Activated CD4-positive, alpha-beta memory T cell treated with anti-CD3 and anti-CD28 coated beads for 36 hours (primary cell): Measurements from ENCODE around the gene ABCA13. TPM values are rescaled to one million over a fixed set of nuclear protein-coding genes. Genes with fewer than 3 reads are reported as not detected.

Source experiments
- CTCF ChIA-PET: fragments of 350-600 bp; sonication (Branson Sonifier 250); formaldehyde crosslinking; loops from one replicate; lab custom pipeline; 2021; ENCODE audit warnings: antibody characterized with exemption, inconsistent platforms; lab: Charles Lee
- POLR2A ChIA-PET: fragments of 350-600 bp; sonication (Branson Sonifier 250); formaldehyde crosslinking; loops from one replicate; lab custom pipeline; 2021; ENCODE audit warnings: antibody characterized with exemption; lab: Charles Lee
- DNase-seq: peaks from one replicate; pipeline ENCODE4 v3.0.0-alpha.2; 2020
- H3K27ac Mint-ChIP-seq: one replicate; pipeline ENCODE4 v1.8.0; 2021; ENCODE audit warnings: mixed read lengths
- H3K27me3 Mint-ChIP-seq: one replicate; pipeline ENCODE4 v1.8.0; 2021; ENCODE audit warnings: mixed read lengths
- H3K36me3 Mint-ChIP-seq: one replicate; pipeline ENCODE4 v1.8.0; 2021; ENCODE audit warnings: mixed read lengths
- H3K4me1 Mint-ChIP-seq: one replicate; pipeline ENCODE4 v1.8.0; 2021; ENCODE audit warnings: low read depth, mixed read lengths
- H3K4me3 Mint-ChIP-seq: one replicate; pipeline ENCODE4 v1.8.0; 2021; ENCODE audit warnings: mild to moderate bottlenecking, mixed read lengths
- H3K9me3 Mint-ChIP-seq: one replicate; pipeline ENCODE4 v1.8.0; 2021; ENCODE audit warnings: mixed read lengths
- intact Hi-C: fragments of 100-400 bp; cut with micrococcal nuclease; formaldehyde crosslinking; loops from one replicate; pipeline ENCODE4 v1.15.1; 2023
- total RNA-seq, 2 experiments: library from RNA; stranded (reverse); gene quantifications; one replicate each; pipeline ENCODE4 v1.2.3, GENCODE V29; 2021

ABCA13 gene
- total RNA-seq, 2 experiments from 2014 or later: not detected

DNA sequence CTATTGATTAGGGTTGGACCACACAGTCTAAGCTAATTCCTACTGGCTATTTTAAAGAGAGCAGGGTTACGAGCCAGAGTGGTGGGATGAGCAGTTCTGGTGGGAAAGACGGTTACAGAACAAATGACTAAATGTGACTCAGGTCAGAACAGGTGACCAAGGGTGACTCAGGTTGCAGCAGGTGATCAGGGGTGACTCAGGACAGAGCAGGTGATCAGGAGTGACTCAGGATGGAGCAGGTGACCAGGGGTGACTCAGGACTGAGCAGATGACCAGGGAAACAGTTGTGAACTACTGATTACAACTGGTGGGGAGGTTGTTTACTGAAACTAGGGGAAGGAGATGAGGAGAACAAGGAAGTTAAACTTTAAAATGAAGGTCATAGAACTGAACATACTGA is 366.3 kb downstream of the ABCA13 start:
- Mint-ChIP-seq H3K4me1 (no peaks in the 10 kb centered on the region), H3K27me3 (no peaks in the 10 kb centered on the region), H3K4me3 (no peak overlapping the region), H3K36me3 (no peaks in the 10 kb centered on the region), H3K9me3 (peaks cover 14% of the 10 kb centered on the region), H3K27ac (no peak overlapping the region)
- ChIA-PET CTCF (no interaction called here), POLR2A (no interaction called here)
- intact Hi-C loops: no loop called here
- DNase-seq: peak; percentile 10

DNA sequence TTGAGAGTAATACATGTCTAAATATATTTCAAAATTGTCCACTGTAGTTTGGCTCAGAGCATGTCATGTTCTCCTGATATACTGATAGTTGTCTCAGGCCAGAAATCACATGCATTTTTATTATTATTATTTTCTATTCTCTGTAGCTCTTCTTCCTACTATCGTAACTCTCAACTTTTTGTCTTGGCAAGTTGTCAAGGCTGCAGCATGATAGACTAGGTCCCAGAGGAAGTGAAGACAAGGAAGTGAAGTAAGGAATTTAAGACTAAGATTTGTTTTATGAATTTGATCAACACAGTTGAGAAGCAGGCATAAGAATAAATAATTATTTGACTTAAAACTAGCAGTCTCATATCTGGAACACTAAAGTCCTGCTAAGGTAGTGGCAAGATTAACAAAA is 369.5 kb downstream of the ABCA13 start:
- POLR2A ChIA-PET: no interaction called here
- intact Hi-C loops: no loop called here
- Mint-ChIP-seq H3K9me3 (peaks cover 10% of the 10 kb centered on the region), H3K27me3 (no peaks in the 10 kb centered on the region), H3K27ac (no peak overlapping the region), H3K4me3 (no peak overlapping the region), H3K36me3 (no peaks in the 10 kb centered on the region), H3K4me1 (no peaks in the 10 kb centered on the region)
- CTCF ChIA-PET: no interaction called here
- no peak for DNase-seq

DNA sequence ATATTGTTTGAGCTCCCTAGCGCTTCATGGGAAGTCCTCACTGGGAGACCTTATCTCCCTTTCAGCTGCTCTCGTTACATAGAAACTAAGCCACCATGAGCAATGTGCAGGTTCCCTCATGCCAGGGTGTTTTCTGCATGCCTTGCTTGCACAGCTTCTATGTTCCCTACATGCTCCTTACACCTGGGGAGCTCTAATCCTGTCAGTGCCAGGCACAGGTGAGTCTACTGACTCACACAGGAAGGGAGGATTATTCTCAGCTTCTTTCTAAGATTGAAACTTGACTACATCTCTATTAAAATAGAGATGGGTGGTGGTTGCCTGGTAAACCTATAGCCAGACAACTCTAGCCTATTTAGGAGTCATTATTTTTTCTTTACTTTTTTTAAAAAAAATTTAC is 377.4 kb downstream of the ABCA13 start:
- no peaks in the 10 kb centered on the region for H3K36me3 Mint-ChIP-seq
- H3K9me3 Mint-ChIP-seq: peaks cover 12% of the 10 kb centered on the region
- ChIA-PET CTCF (no interaction called here), POLR2A (no interaction called here)
- H3K27me3 Mint-ChIP-seq: no peaks in the 10 kb centered on the region
- no peaks in the 10 kb centered on the region for H3K4me1 Mint-ChIP-seq
- no peak for DNase-seq
- intact Hi-C loops: no loop called here
- H3K27ac Mint-ChIP-seq: no peak overlapping the region
- H3K4me3 Mint-ChIP-seq: no peak overlapping the region

DNA sequence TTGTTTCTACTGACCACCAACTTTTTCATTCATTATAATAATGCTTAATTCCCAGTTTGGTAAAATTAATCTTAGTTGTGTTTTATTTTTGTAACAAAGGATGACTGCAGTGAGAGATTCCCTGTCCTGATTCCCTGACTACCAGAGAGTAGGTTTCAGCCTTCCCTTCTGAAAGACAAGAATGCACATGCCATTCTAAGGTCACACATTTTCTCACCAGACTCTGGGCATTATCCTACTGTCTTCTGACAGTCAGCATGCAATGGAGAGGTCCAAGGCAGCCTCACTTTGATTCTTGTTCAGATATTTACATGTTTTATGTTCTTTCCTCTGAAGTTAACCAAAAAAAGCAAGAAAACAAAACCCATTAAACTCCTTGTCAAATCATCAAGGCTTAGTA is 380.4 kb downstream of the ABCA13 start:
- Mint-ChIP-seq H3K4me1 (no peaks in the 10 kb centered on the region), H3K27ac (no peak overlapping the region), H3K36me3 (no peaks in the 10 kb centered on the region), H3K9me3 (peaks cover 12% of the 10 kb centered on the region), H3K4me3 (no peak overlapping the region), H3K27me3 (no peaks in the 10 kb centered on the region)
- ChIA-PET POLR2A (no interaction called here), CTCF (no interaction called here)
- DNase-seq: no peak
- intact Hi-C loops: no loop called here

GRCh38 chr7:48563334-48563733 is 392.1 kb downstream of the ABCA13 start:
- H3K4me1 Mint-ChIP-seq: no peaks in the 10 kb centered on the region
- CTCF ChIA-PET: no interaction called here
- DNase-seq: no peak
- H3K27ac Mint-ChIP-seq: no peak overlapping the region
- POLR2A ChIA-PET: no interaction called here
- H3K36me3 Mint-ChIP-seq: no peaks in the 10 kb centered on the region
- H3K4me3 Mint-ChIP-seq: no peak overlapping the region
- H3K9me3 Mint-ChIP-seq: no peaks in the 10 kb centered on the region
- H3K27me3 Mint-ChIP-seq: no peaks in the 10 kb centered on the region
- intact Hi-C loops: no loop called here

DNA sequence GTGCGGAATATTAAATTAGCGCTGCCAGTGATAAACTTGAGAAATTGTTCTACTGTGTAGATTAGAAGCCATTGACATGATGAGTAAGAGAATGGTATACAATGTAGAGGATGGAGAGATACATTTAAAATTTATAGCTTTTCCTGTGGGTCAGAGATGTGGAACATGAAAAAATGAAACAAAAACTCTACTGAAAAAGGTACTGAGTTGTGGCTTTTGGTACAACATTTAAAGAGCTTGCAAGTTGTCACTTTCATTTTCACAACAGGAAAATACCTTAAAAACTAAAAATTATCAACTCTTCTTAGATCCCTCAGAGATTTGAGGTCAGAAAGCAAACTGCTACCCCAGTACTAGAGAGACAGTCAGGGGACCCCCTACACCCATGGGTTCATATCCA is 404.3 kb downstream of the ABCA13 start:
- Mint-ChIP-seq H3K27ac (no peak overlapping the region), H3K36me3 (no peaks in the 10 kb centered on the region), H3K4me1 (no peaks in the 10 kb centered on the region), H3K9me3 (peaks cover 2% of the 10 kb centered on the region), H3K4me3 (no peak overlapping the region), H3K27me3 (no peaks in the 10 kb centered on the region)
- POLR2A ChIA-PET: no interaction called here
- CTCF ChIA-PET: no interaction called here
- no peak for DNase-seq
- intact Hi-C loops: no loop called here

DNA sequence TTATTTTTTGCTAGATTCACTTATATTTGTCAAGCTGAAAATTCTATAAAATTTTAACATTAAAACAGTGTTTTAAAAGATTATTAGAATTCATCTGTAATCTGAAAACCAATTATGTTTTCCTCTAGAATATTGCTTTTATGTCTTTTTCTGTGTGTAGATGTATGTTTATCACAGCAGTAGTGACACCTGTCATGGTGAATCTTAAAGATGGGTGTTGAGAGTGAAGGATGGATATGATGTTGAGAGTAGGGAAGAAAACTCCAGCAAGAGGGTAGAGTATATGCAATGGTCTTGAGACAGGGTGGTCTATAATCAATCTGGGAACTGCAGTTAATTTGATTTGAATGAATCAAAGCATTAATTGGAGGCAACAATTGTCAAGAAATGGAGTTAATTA is 416.2 kb downstream of the ABCA13 start:
- no peak overlapping the region for H3K27ac Mint-ChIP-seq
- no peaks in the 10 kb centered on the region for H3K9me3 Mint-ChIP-seq
- intact Hi-C loops: no loop called here
- H3K4me3 Mint-ChIP-seq: no peak overlapping the region
- H3K4me1 Mint-ChIP-seq: no peaks in the 10 kb centered on the region
- H3K36me3 Mint-ChIP-seq: no peaks in the 10 kb centered on the region
- no peaks in the 10 kb centered on the region for H3K27me3 Mint-ChIP-seq
- DNase-seq: no peak
- CTCF ChIA-PET: no interaction called here
- POLR2A ChIA-PET: no interaction called here

DNA sequence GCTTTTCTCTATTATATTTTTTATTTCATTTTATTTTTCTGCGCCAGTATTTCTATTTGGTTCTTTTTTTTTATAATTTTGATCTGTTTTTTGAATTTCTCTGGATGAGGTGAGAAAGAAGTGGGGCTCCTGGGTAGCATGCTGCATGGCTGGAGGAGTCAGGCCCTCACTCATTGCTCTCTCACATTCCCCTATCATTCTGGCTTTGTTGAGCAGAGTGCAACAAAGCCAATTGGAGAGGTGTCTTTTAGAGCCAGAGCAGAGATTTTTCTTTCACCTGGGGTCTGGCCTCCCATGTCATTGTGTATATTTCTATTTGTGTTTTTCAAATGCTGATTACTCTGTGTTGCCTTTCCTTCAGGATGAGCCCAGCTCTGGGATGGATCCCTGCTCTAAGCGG is 423.1 kb downstream of the ABCA13 start:
- ChIA-PET POLR2A (no interaction called here), CTCF (no interaction called here)
- no peak overlapping the region for H3K4me3 Mint-ChIP-seq
- DNase-seq: no peak
- no peaks in the 10 kb centered on the region for H3K9me3 Mint-ChIP-seq
- H3K4me1 Mint-ChIP-seq: no peaks in the 10 kb centered on the region
- H3K27ac Mint-ChIP-seq: no peak overlapping the region
- intact Hi-C loops: no loop called here
- H3K27me3 Mint-ChIP-seq: no peaks in the 10 kb centered on the region
- H3K36me3 Mint-ChIP-seq: no peaks in the 10 kb centered on the region

- no peak overlapping the region for H3K4me3 Mint-ChIP-seq
- no peaks in the 10 kb centered on the region for H3K4me1 Mint-ChIP-seq
- POLR2A ChIA-PET: no interaction called here
- H3K27ac Mint-ChIP-seq: no peak overlapping the region
- H3K36me3 Mint-ChIP-seq: no peaks in the 10 kb centered on the region
- CTCF ChIA-PET: no interaction called here
- H3K27me3 Mint-ChIP-seq: no peaks in the 10 kb centered on the region
- no peaks in the 10 kb centered on the region for H3K9me3 Mint-ChIP-seq
- intact Hi-C loops: no loop called here
- no peak for DNase-seq
Observed at GRCh38 chr7:48595756-48596155, 424.5 kb downstream of the ABCA13 start.

- H3K9me3 Mint-ChIP-seq: no peaks in the 10 kb centered on the region
- no peak overlapping the region for H3K27ac Mint-ChIP-seq
- intact Hi-C loops: no loop called here
Observed at GRCh38 chr7:48610705-48611104, 439.4 kb downstream of the ABCA13 start.

DNA sequence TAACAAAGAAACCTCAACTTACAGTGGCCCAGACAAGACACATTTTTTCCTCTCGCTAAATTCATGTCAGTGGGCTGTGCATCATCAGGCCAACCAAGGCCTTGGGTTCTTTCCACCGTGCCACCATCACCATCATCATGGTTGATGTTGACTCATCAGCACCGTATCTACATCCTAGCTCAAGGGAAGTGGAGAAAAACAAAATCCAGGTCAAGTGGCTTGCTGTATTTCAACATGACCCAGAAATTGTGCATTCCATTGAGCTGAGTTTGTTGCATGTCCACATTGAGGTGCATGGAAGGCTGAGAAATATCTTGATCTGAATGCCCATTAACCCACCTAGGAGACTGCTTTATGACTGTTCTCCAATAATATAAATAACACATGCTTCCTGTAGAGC is 440.7 kb downstream of the ABCA13 start:
- no peaks in the 10 kb centered on the region for H3K9me3 Mint-ChIP-seq
- no peak overlapping the region for H3K4me3 Mint-ChIP-seq
- H3K27me3 Mint-ChIP-seq: no peaks in the 10 kb centered on the region
- no peaks in the 10 kb centered on the region for H3K36me3 Mint-ChIP-seq
- POLR2A ChIA-PET: no interaction called here
- CTCF ChIA-PET: no interaction called here
- no peak overlapping the region for H3K27ac Mint-ChIP-seq
- intact Hi-C loops: no loop called here
- no peaks in the 10 kb centered on the region for H3K4me1 Mint-ChIP-seq
- no peak for DNase-seq

More at GRCh38 chr7:48610705-48611104, 439.4 kb downstream of the ABCA13 start:
- H3K36me3 Mint-ChIP-seq: no peaks in the 10 kb centered on the region
- DNase-seq: no peak
- CTCF ChIA-PET: no interaction called here
- no peaks in the 10 kb centered on the region for H3K4me1 Mint-ChIP-seq
- no peaks in the 10 kb centered on the region for H3K27me3 Mint-ChIP-seq
- POLR2A ChIA-PET: no interaction called here
- no peak overlapping the region for H3K4me3 Mint-ChIP-seq

DNA sequence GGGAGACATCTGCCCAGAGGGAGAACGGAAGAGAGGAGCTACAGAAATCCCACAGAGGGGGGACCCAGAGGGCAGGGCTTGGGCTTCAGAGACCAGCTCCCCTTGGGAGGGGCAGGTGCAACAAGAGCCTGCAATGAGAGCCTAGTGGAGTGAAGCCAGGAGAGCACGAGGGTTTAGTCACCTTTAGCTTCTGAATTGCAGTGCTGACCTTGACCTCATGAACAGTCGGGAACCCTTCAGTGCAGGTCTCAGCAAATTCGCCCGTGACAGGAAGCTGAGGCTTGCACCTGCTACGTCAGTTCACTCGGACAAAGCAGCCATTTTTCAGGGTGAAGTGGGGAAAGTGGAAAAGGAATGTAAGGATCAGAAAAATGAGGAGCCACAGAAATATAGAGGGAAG is 446.2 kb downstream of the ABCA13 start:
- intact Hi-C loops: no loop called here
- ChIA-PET POLR2A (no interaction called here), CTCF (no interaction called here)
- Mint-ChIP-seq H3K4me3 (no peak overlapping the region), H3K4me1 (no peaks in the 10 kb centered on the region), H3K36me3 (no peaks in the 10 kb centered on the region), H3K27me3 (no peaks in the 10 kb centered on the region), H3K27ac (no peak overlapping the region), H3K9me3 (no peaks in the 10 kb centered on the region)
- DNase-seq: no peak

DNA sequence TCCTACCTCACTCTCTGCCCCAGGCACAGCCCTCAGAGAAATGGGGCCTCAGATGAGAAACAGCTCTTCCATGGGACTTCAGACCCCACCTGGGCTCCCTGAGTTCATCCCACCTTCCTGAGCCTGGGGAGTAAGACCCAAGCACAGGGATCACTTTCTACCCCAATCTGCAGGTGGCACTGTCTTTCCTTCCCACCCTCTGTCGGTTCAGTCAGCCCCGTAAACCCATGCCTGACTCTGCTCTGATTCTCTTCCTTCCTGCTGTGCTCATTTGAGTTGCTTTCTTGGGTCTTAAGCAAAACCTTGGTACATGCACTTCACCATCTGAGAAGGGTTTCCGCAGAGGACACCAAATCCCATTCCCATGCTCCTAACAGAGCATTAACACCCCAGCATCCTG is 446.7 kb downstream of the ABCA13 start:
- Mint-ChIP-seq H3K27ac (no peak overlapping the region), H3K9me3 (no peaks in the 10 kb centered on the region), H3K4me1 (no peaks in the 10 kb centered on the region), H3K27me3 (no peaks in the 10 kb centered on the region), H3K4me3 (no peak overlapping the region), H3K36me3 (no peaks in the 10 kb centered on the region)
- ChIA-PET CTCF (no interaction called here), POLR2A (no interaction called here)
- intact Hi-C loops: no loop called here
- DNase-seq: no peak

DNA sequence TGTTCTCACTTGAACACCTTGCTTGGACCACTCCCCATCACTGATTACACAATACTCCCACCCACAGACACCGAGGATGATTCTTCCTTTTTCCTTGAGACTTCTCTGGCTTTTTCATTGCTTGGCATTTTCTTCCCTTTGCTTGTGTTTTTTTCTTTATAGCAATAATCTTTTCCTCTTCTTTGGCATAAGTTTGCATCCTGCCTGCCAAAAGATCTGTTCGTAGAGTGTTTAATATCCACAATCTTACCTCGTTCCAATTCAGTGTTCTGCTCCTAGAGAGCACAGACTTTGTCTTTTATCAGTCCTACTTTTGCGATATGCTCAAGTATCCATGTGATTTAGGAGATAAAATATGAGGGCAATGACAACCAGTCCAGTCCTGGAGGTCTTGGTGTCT is 449.8 kb downstream of the ABCA13 start:
- intact Hi-C loops: no loop called here
- Mint-ChIP-seq H3K4me1 (no peaks in the 10 kb centered on the region), H3K4me3 (no peak overlapping the region), H3K27me3 (no peaks in the 10 kb centered on the region), H3K9me3 (no peaks in the 10 kb centered on the region), H3K27ac (no peak overlapping the region), H3K36me3 (no peaks in the 10 kb centered on the region)
- ChIA-PET CTCF (no interaction called here), POLR2A (no interaction called here)
- no peak for DNase-seq
